Smooth muscle cell (in vitro differentiated cells): Measurements from ENCODE around the gene KIF9. TPM values are rescaled to one million over a fixed set of nuclear protein-coding genes. Genes with fewer than 3 reads are reported as not detected.

ENCODE experiments used
- DNase-seq: peaks from one replicate; lab custom pipeline; 2025; ENCODE audit not compliant: unreplicated experiment; lab: John Stamatoyannopoulos, UW
- H2AFZ ChIP-seq: fragments of 200-600 bp; sonication (generic); 2 replicates; pipeline ENCODE4 v1.6.0; 2016; ENCODE audit warnings: antibody characterized with exemption, low read depth, mild to moderate bottlenecking
- H3F3A ChIP-seq: fragments of 200-600 bp; sonication (generic); 2 replicates; pipeline ENCODE4 v1.6.0; 2017; ENCODE audit warnings: antibody characterized with exemption, low read depth
- H3K27ac ChIP-seq: fragments of 200-600 bp; sonication (generic); 2 replicates; pipeline ENCODE4 v1.5.1; 2016; ENCODE audit warnings: low read depth, mild to moderate bottlenecking
- H3K27me3 ChIP-seq: fragments of 200-600 bp; sonication (generic); 2 replicates; pipeline ENCODE4 v1.6.1; 2016; ENCODE audit warnings: low read depth, mild to moderate bottlenecking
- H3K36me3 ChIP-seq: fragments of 200-600 bp; sonication (generic); 2 replicates; pipeline ENCODE4 v1.5.1; 2016; ENCODE audit warnings: low read depth
- H3K4me1 ChIP-seq: fragments of 200-600 bp; sonication (generic); 2 replicates; pipeline ENCODE4 v1.5.1; 2016; ENCODE audit warnings: low read depth
- H3K4me2 ChIP-seq: fragments of 200-600 bp; sonication (generic); 2 replicates; pipeline ENCODE4 v1.6.0; 2016; ENCODE audit warnings: mild to moderate bottlenecking
- H3K4me3 ChIP-seq: fragments of 200-600 bp; sonication (generic); 2 replicates; pipeline ENCODE4 v1.5.1; 2016; ENCODE audit warnings: mild to moderate bottlenecking
- H3K79me2 ChIP-seq: fragments of 200-600 bp; sonication (generic); 2 replicates; pipeline ENCODE4 v1.6.0; 2016; ENCODE audit warnings: low read depth, mild to moderate bottlenecking
- H3K9ac ChIP-seq: fragments of 200-600 bp; sonication (generic); 2 replicates; pipeline ENCODE4 v1.6.0; 2016; ENCODE audit warnings: low read depth
- H3K9me3 ChIP-seq: fragments of 200-600 bp; sonication (generic); replicated peaks from 2 replicates; pipeline ENCODE4 v1.5.1; 2016; ENCODE audit warnings: low read depth
- H4K20me1 ChIP-seq: fragments of 200-600 bp; sonication (generic); 2 replicates; pipeline ENCODE4 v1.6.0; 2016; ENCODE audit warnings: low read depth
- WGBS: methylation state at CpG from one replicate; pipeline ENCODE4 v1.1.7; 2016; ENCODE audit warnings: low lambda C conversion rate; 5-methylcytosine and 5-hydroxymethylcytosine counted together
- polyA plus RNA-seq: library from polyadenylated mRNA; unstranded; fragments of >200 nt; fragmentation: Nextera tagmentation; extraction: Ambion mirVana; gene quantifications from 2 replicates; pipeline ENCODE4 v1.2.1, GENCODE V29; 2016
- total RNA-seq: library from RNA; depleted of rRNA; stranded (reverse); fragments of >200 nt; gene quantifications from 2 replicates; pipeline ENCODE4 v1.2.3, GENCODE V29; 2014
- TF ChIP-seq, protein P1 (sequence below): fragments of 200-600 bp; sonication (generic); IDR thresholded peaks from 2 replicates; pipeline ENCODE4 v1.5.1; 2017; ENCODE audit warnings: borderline replicate concordance, mild to moderate bottlenecking, antibody characterized with exemption; ENCODE audit not compliant: insufficient read depth, poor library complexity, severe bottlenecking

Gene KIF9
- total and polyA plus RNA-seq, 2 experiments from 2014 or later = 2.2 to 6.5 TPM

- Histone ChIP-seq H3F3A (no peaks in the 10 kb centered on the region), H3K27me3 (no peaks in the 10 kb centered on the region)
Observed at GRCh38 chr3:47274652-47275051, 7.9 kb downstream of the KIF9 start.

DNA sequence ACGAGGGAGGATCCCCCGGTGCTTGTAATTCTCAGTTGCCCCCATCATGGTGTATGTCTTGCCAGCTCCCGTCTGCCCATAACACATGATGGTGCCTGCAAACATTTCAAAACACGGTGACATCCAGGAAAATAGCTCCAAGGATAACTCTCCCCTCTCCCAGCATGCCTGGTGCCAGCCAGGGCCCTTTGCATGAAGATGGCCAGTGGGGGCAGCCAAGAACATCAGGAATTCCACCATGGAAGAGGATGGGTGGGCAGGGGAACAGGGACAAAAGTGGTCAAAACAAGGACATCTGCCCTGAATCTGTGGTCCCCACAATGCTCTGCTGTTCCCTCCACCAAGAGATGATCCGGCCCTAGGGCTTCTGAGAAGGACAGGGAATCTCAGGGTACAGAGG lies 9.0 kb downstream of the KIF9 start:
- no peaks in the 10 kb centered on the region for H3K36me3 ChIP-seq
- H3F3A ChIP-seq = no peaks in the 10 kb centered on the region
- H2AFZ ChIP-seq = no peak overlapping the region
- H3K4me1 ChIP-seq = no peaks in the 10 kb centered on the region
- no peak for DNase-seq
- H3K27ac ChIP-seq = no peak overlapping the region
- no peaks in the 10 kb centered on the region for H4K20me1 ChIP-seq
- 95% methylated on average over 5 of the region's 5 CpGs for WGBS
- H3K4me2 ChIP-seq = no peak overlapping the region
- no peak overlapping the region for H3K4me3 ChIP-seq
- no peaks in the 10 kb centered on the region for H3K27me3 ChIP-seq
- H3K9me3 ChIP-seq = no peaks in the 10 kb centered on the region
- no peak overlapping the region for H3K9ac ChIP-seq
- TF ChIP-seq, protein P1, sequence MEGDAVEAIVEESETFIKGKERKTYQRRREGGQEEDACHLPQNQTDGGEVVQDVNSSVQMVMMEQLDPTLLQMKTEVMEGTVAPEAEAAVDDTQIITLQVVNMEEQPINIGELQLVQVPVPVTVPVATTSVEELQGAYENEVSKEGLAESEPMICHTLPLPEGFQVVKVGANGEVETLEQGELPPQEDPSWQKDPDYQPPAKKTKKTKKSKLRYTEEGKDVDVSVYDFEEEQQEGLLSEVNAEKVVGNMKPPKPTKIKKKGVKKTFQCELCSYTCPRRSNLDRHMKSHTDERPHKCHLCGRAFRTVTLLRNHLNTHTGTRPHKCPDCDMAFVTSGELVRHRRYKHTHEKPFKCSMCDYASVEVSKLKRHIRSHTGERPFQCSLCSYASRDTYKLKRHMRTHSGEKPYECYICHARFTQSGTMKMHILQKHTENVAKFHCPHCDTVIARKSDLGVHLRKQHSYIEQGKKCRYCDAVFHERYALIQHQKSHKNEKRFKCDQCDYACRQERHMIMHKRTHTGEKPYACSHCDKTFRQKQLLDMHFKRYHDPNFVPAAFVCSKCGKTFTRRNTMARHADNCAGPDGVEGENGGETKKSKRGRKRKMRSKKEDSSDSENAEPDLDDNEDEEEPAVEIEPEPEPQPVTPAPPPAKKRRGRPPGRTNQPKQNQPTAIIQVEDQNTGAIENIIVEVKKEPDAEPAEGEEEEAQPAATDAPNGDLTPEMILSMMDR = no peak
- no peaks in the 10 kb centered on the region for H3K79me2 ChIP-seq

More at GRCh38 chr3:47274652-47275051, 7.9 kb downstream of the KIF9 start:
- Histone ChIP-seq H3K27ac (no peak overlapping the region), H3K9me3 (no peaks in the 10 kb centered on the region), H3K9ac (no peak overlapping the region), H3K4me3 (no peak overlapping the region), H3K4me1 (no peaks in the 10 kb centered on the region), H2AFZ (no peak overlapping the region), H3K4me2 (no peak overlapping the region), H3K36me3 (no peaks in the 10 kb centered on the region), H4K20me1 (no peaks in the 10 kb centered on the region), H3K79me2 (no peaks in the 10 kb centered on the region)
- DNase-seq = no peak
- TF ChIP-seq, protein P1 = no peak
- WGBS = 98% methylated on average over 2 of the region's 2 CpGs

DNA sequence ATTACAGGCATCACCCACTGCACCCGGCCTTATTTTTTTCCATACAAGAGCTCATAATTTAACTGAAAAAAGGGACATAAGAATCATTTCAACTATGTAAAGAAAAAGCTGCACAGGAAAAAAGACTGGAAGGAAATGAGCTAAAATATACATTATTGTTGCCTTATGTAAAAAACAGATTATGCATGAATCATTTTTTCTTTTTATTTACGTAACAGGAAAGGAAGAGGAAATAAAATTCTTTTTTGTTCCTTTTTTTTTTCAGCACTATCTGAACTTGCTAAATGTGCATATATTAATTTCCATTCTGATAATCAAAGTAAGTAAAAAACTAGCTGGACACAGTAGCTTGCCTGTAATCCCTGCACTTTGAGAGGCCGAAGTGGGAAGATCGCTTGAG lies 12.1 kb downstream of the KIF9 start:
- no peaks in the 10 kb centered on the region for H3K36me3 ChIP-seq
- H3K79me2 ChIP-seq = no peaks in the 10 kb centered on the region
- H3K27ac ChIP-seq = no peak overlapping the region
- peaks cover 2% of the 10 kb centered on the region for H3K4me1 ChIP-seq
- TF ChIP-seq, protein P1 = no peak
- DNase-seq = no peak
- no peaks in the 10 kb centered on the region for H4K20me1 ChIP-seq
- no peaks in the 10 kb centered on the region for H3K9me3 ChIP-seq
- H3K4me3 ChIP-seq = no peak overlapping the region
- H3F3A ChIP-seq = peaks cover 7% of the 10 kb centered on the region
- H2AFZ ChIP-seq = no peak overlapping the region
- H3K4me2 ChIP-seq = no peak overlapping the region
- no peak overlapping the region for H3K9ac ChIP-seq
- H3K27me3 ChIP-seq = no peaks in the 10 kb centered on the region
- 97% methylated on average over 4 of the region's 4 CpGs for WGBS

- no peak overlapping the region for H2AFZ ChIP-seq
- H3K79me2 ChIP-seq = no peaks in the 10 kb centered on the region
- no peak overlapping the region for H3K4me3 ChIP-seq
- TF ChIP-seq, protein P1 = no peak
- H3K9ac ChIP-seq = no peak overlapping the region
- peak overlapping the region; percentile 71 for H3K27ac ChIP-seq
- H3F3A ChIP-seq = peaks cover 7% of the 10 kb centered on the region
- H3K36me3 ChIP-seq = no peaks in the 10 kb centered on the region
- no peak for DNase-seq
- peaks cover 2% of the 10 kb centered on the region for H3K4me1 ChIP-seq
- no peaks in the 10 kb centered on the region for H3K27me3 ChIP-seq
- peak overlapping the region; percentile 70 for H3K4me2 ChIP-seq
- no peaks in the 10 kb centered on the region for H4K20me1 ChIP-seq
- H3K9me3 ChIP-seq = no peaks in the 10 kb centered on the region
Observed at GRCh38 chr3:47267490-47267824, 15.1 kb downstream of the KIF9 start.
